Right lung (tissue), 5 donors: ENCODE data around the gene SLC5A2. TPM values are rescaled to one million over a fixed set of nuclear protein-coding genes. Genes with fewer than 3 reads are reported as not detected.

Source experiments
- DNase-seq, 2 donors: peaks; one replicate each; pipeline ENCODE4 v3.0.0-alpha.2; 2013
- polyA plus RNA-seq, 5 donors: library from polyadenylated mRNA; unstranded; fragments of 120-200 nt; gene quantifications; one replicate each; pipeline versions ENCODE4 v1.2.1 to v1.2.3, GENCODE V29; 2013; ENCODE audit warnings: inconsistent platforms in 1 of 5, low replicate concordance in 1 of 5; ENCODE audit not compliant: insufficient read length in 5 of 5, insufficient read depth in 1 of 5

SLC5A2 gene
- polyA plus RNA-seq, 5 donors = 8.6 to 18.9 (median 14.9) TPM

- DNase-seq = peak; percentile 99 to 100
These were observed 23.0 kb upstream of the SLC5A2 start for GRCh38 chr16:31459687-31460581.

DNA sequence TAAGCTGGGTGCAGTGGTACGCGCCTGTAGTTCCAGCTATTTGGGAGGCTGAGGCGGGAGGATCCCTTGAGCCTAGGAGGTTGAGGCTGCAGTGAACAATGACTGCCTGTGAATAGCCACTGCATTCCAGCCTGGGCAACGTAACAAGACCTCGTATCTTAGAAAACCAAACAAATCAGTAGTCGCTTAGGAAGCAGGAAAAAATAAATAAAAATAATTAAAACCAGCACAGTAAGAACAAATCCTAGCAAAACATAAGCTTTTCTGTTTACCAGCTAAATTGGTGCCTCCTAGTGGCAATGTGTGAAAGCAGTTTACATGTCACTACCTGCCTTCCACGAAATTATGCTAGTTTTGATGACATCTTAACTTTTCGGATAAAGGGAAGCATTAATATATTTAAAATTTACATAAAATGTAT lies 22.3 kb upstream of the SLC5A2 start:
- DNase-seq = no peak

DNA sequence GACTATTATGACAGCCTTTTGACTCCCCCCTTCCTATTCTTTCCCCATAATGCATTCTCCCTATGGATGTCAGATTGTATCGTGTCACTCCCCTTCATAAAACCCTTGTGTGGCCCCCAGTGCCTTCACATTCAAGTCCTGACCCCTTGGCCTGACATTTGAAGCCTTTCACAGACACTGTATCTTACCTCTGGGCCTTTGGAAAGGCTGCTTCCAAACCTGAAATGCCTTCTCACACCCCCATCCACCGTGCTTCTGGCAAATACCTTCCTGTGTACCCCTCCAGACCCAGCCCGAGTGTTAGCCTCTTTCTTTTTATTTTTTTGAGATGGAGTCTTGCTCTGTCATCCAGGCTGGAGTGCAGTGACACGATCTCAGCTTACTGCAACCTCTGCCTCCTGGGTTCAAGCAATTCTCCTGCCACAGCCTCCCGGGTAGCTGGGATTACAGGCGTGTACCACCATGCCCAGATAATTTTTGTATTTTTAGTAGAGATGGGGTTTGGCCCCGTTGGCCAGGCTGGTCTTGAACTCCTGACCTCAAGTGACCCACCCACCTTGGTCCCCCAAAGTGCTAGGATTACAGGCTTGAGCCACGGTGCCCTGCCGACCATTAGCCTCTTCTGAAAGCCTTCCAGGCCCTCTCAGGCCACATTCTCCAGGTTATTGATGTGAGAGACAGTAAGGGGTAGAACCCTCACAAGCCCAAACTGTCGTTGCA lies 21.6 kb upstream of the SLC5A2 start:
- DNase-seq = no peak

- no peak for DNase-seq
These were observed 20.8 kb upstream of the SLC5A2 start for GRCh38 chr16:31461921-31462804.

- DNase-seq = no peak
These were observed 18.6 kb upstream of the SLC5A2 start for GRCh38 chr16:31464348-31464769.

DNA sequence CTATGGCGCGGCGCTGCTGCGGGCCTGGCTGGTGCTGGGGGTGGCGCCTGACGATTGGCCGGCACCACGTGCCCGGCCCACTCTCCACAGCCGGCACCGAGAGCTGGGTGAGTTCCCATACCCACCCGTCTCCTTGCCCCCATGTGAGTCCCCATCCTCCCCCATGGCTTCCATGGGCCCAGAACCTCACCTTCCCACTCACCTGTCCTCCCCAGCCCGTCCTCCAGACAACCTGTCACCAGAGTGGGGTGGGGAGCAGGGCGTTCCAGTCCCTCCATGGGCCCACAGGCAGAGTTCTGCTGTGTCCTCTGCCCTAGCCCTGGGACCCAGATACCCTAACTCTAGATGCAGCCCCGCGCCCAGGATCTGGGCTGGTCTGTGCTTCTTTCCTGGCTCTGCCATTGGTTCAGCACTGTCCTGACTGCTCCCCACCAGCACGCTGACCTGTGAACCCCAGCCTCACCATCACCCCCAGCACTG lies 18.1 kb upstream of the SLC5A2 start:
- no peak for DNase-seq

DNA sequence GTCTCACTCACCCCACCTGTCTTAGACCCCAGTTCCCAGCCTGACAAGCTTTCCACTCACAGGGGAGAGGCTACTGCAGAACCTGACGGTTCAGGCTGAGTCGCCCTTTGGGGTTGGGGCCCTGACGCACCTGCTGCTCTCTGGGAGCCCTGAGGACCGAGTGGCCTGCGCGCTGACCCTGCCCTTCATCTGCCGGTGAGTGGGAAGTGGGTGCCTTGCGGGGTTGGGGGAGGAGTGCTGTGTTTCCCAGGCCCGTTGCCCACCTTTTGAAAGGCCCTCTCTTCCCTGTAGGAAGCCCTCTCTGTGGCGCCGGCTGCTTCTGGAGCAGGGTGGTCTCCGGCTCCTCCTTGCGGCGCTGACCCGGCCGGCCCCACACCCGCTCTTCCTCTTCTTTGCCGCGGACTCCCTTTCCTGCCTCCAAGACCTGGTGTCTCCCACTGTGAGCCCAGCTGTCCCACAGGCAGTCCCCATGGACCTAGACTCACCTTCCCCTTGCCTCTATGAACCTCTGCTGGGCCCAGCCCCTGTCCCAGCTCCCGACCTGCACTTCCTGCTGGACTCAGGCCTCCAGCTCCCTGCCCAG lies 17.0 kb upstream of the SLC5A2 start:
- no peak for DNase-seq

GRCh38 chr16:31466381-31466841 lies 16.5 kb upstream of the SLC5A2 start:
- no peak for DNase-seq

GRCh38 chr16:31467151-31467773 lies 15.7 kb upstream of the SLC5A2 start:
- DNase-seq = no peak

- DNase-seq = no peak
These were observed 15.1 kb upstream of the SLC5A2 start for GRCh38 chr16:31467858-31468257.

DNA sequence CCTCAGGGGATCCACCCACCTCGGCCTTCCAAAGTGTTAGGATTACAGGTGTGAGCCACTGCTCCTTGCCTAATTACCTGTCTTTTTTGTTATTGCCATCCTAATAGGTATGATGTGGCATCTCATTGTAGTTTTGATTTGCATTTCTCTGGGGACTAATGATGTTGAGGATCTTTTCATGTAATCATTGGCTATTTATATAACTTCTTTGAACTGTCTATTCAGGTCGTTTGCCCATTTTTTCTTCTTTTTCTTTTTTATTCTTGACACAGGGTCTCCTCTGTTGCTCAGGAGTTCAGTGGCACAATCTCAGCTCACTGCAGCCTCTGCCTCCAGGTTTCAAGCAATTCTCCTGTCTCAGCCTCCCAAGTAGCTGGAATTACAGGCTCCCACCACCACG lies 12.3 kb upstream of the SLC5A2 start:
- DNase-seq = no peak

GRCh38 chr16:31471241-31471874 lies 11.6 kb upstream of the SLC5A2 start:
- no peak for DNase-seq

DNA sequence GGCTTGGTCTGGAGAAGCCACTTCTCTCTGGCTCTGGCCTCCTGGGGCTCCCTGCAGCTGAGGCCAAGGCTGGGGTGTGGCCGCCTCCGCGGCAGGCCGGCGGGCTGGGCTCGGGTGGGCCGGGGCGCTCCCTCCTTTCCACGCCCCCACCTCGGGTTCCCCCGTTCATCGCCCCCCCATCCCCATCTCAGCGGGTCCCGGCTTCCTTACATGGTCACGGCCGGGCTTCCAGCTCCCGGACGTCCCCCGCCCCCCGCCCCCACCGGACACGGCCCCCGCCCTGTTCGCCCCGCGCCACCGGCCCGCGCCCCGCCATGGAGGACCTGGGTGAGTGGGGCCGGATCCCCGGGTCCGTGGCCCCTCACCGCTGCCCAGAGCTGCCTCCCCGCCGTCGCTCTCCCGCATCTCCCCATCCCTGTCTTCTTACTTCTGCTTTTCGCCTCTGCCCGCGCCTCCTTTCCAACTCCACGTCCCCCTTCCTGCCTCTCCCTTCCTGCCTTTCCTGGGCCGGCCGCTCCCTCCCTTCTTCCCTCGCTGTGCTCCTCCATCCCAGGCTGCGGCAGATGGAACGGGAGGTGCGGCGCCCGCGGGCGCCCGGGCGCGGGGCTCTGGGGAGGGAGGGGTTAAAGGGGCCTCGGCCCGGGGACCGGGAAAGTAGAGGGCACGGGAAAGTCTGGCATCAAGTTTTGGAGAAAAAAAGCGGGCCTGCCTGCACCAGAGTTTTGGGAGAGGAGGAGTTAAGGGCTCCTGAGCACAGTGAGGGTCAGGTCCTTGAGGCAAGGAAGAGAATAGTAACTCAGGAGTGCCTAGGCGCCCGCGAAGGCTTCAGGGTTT lies 10.8 kb upstream of the SLC5A2 start, which contains the start of gene TGFB1I1:
Gene TGFB1I1 (plus strand): TSS at position 278 of the 834 bp plus-strand sequence. CDS start 37 bp downstream, at position 315.
- DNase-seq = peak; percentile 77 to 82

GRCh38 chr16:31472709-31473203 lies 10.2 kb upstream of the SLC5A2 start:
- peak; percentile 84 to 90 for DNase-seq

DNA sequence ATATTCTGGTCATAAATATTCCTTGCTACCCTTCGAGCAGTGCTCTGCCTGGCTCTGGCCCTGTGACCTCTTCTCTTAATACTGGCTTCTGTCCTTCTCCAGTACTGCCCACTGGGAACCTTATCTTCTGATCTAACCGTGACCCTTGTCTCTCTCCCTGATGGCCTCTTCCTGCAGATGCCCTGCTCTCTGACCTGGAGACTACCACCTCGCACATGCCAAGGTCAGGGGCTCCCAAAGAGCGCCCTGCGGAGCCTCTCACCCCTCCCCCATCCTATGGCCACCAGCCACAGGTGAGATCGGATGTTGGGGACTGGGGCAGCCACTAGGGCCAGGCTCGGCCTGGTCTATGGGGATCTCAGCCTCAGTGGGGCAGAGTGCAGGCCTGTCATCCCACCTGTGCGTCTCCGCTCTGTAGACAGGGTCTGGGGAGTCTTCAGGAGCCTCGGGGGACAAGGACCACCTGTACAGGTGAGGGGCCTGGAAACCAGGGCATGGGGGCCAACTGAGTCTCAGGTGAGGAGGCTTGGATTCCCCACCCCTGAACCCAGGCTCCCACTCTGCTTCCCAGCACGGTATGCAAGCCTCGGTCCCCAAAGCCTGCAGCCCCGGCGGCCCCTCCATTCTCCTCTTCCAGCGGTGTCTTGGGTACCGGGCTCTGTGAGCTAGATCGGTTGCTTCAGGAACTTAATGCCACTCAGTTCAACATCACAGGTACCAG lies 9.5 kb upstream of the SLC5A2 start:
- DNase-seq = no peak

DNA sequence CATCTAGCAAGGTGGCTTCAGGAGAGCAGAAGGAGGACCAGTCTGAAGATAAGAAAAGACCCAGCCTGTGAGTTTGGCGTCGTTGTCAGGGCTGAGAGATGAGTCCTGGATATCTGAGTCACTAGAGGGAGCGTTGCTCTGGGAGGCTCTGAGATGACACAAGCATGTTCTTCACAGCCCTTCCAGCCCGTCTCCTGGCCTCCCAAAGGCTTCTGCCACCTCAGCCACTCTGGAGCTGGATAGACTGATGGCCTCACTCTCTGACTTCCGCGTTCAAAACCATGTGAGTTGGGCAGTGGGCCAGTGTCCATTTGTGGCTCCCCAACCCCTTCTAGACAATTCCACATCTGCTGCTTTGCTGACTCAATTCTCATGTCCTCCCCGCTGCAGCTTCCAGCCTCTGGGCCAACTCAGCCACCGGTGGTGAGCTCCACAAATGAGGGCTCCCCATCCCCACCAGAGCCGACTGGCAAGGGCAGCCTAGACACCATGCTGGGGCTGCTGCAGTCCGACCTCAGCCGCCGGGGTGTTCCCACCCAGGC lies 8.7 kb upstream of the SLC5A2 start:
- no peak for DNase-seq

DNA sequence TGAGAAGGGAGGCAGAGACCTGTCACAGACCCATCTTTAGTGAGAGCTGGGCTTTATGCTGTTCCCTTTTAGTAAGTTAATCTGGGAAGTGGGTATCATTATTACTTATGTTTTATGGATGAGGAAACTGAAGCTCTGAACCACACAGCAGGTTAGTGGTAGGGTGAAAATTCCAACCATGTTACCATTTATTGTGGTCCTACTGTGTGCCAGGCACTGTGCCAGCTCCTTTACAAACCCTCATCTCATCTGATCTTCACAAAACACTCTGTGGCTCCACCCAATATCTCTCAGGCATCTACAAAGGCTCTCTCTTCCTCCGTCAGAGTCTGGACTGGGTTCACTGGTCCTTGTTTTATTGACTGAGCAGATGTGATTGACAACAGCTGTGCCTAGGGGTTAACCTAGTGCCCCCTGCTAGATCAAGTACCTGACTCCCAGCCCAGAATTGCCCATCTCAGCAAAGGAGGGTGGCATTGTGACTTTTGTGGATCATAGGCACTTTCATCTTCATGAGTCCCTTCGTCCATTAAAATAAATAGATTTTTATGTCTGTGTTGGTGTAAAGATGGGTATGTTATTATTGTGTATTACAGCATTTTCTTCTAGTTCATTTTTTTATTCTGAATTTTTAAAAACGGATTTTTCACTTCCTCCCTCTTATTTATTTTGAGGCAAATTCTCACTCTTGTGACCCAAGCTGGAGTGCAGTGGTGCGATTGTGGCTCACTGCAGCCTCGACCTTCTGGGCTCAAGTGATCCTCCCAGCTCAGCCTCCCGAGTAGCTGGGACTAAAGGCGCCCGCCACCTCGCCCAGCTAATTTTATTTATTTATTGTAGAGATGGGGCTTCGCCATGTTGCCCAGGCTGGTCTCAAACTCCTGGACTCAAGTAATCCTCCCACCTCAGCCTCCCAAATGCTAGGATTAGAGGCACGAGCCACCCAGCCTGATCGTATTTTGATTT lies 7.9 kb upstream of the SLC5A2 start:
- no peak for DNase-seq
